ENCODE data around the gene RAB8B. TPM values are rescaled to one million over a fixed set of nuclear protein-coding genes. Genes with fewer than 3 reads are reported as not detected.

The RAB8B gene
- total RNA-seq, 1 donor from 2014 or later: 8.7 TPM

GRCh38 chr15:63178034-63178433, 11.4 kb upstream of the RAB8B start:
- intact Hi-C loops (cut with DNase I): no loop called here
- no peak for DNase-seq (ENCODE audit: low spot score)

- intact Hi-C loops (cut with DNase I): loop anchor here (10.0 kb wide), 1 partner anchor 224 kb away; no protein-coding TSS in a partner anchor
- DNase-seq (ENCODE audit: low spot score): no peak
Observed at GRCh38 chr15:63180746-63181145, 8.7 kb upstream of the RAB8B start.

- DNase-seq (ENCODE audit: low spot score): no peak
- intact Hi-C loops (cut with DNase I): loop anchor here (10.0 kb wide), 1 partner anchor 223 kb away; no protein-coding TSS in a partner anchor
Observed at GRCh38 chr15:63181648-63182047, 7.8 kb upstream of the RAB8B start.

GRCh38 chr15:63185206-63185605, 4.2 kb upstream of the RAB8B start:
- DNase-seq (ENCODE audit: low spot score): no peak
- intact Hi-C loops (cut with DNase I): loop anchor here (5.0 to 10.0 kb wide), 2 partner anchors 92 to 220 kb away; partner anchors contain the start of gene APH1B

- DNase-seq (ENCODE audit: low spot score): no peak
- intact Hi-C loops (cut with DNase I): loop anchor here (5.0 to 10.0 kb wide), 2 partner anchors 91 to 219 kb away; partner anchors contain the start of gene APH1B
Observed at GRCh38 chr15:63186065-63186464, 3.3 kb upstream of the RAB8B start.

GRCh38 chr15:63187589-63188226, 1.7 kb upstream of the RAB8B start:
- intact Hi-C loops (cut with DNase I): loop anchor here (5.0 to 10.0 kb wide), 2 partner anchors 90 to 217 kb away; partner anchors contain the start of gene APH1B
- DNase-seq (ENCODE audit: low spot score): no peak

GRCh38 chr15:63188247-63188925, 1.0 kb upstream of the RAB8B start:
- intact Hi-C loops (cut with DNase I): loop anchor here (5.0 to 10.0 kb wide), 2 partner anchors 89 to 216 kb away; partner anchors contain the start of gene APH1B
- no peak for DNase-seq (ENCODE audit: low spot score)

- intact Hi-C loops (cut with DNase I): loop anchor here (5.0 to 10.0 kb wide), 3 partner anchors 37 to 215 kb away; partner anchors contain the start of gene APH1B
- DNase-seq (ENCODE audit: low spot score): no peak
Observed at GRCh38 chr15:63189941-63190768, 749 bp downstream of the RAB8B start.

GRCh38 chr15:63190769-63191649, 1.6 kb downstream of the RAB8B start:
- DNase-seq (ENCODE audit: low spot score): no peak
- intact Hi-C loops (cut with DNase I): loop anchor here (5.0 kb wide), 1 partner anchor 36 kb away; no protein-coding TSS in a partner anchor

GRCh38 chr15:63191895-63192618, 2.7 kb downstream of the RAB8B start:
- intact Hi-C loops (cut with DNase I): loop anchor here (5.0 kb wide), 1 partner anchor 35 kb away; no protein-coding TSS in a partner anchor
- no peak for DNase-seq (ENCODE audit: low spot score)

GRCh38 chr15:63192619-63193206, 3.3 kb downstream of the RAB8B start:
- intact Hi-C loops (cut with DNase I): loop anchor here (5.0 kb wide), 1 partner anchor 35 kb away; no protein-coding TSS in a partner anchor
- no peak for DNase-seq (ENCODE audit: low spot score)

GRCh38 chr15:63194302-63194701, 4.9 kb downstream of the RAB8B start:
- intact Hi-C loops (cut with DNase I): loop anchor here (5.0 kb wide), 1 partner anchor 33 kb away; no protein-coding TSS in a partner anchor
- DNase-seq (ENCODE audit: low spot score): no peak

- no peak for DNase-seq (ENCODE audit: low spot score)
- intact Hi-C loops (cut with DNase I): loop anchor here (5.0 kb wide), 1 partner anchor 32 kb away; no protein-coding TSS in a partner anchor
Observed at GRCh38 chr15:63194880-63195568, 5.6 kb downstream of the RAB8B start.

GRCh38 chr15:63195569-63196015, 6.2 kb downstream of the RAB8B start:
- intact Hi-C loops (cut with DNase I): no loop called here
- DNase-seq (ENCODE audit: low spot score): no peak

- DNase-seq (ENCODE audit: low spot score): no peak
- intact Hi-C loops (cut with DNase I): no loop called here
Observed at GRCh38 chr15:63196842-63197241, 7.4 kb downstream of the RAB8B start.

- intact Hi-C loops (cut with DNase I): no loop called here
- DNase-seq (ENCODE audit: low spot score): no peak
Observed at GRCh38 chr15:63197626-63198025, 8.2 kb downstream of the RAB8B start.

All from cardiac septum (tissue), 1 donor.